Stimulated activated CD8-positive, alpha-beta memory T cell treated with anti-CD3 and anti-CD28 coated beads, Interleukin-7, amount 100 ng/mL, for 1 hour (primary cell): Measurements from ENCODE around the gene OSMR.

Source experiments
- DNase-seq, 2 donors: peaks; one replicate each; pipeline ENCODE4 v3.0.0-alpha.2; 2020; ENCODE audit warnings: low read depth in 2 of 2

The OSMR gene

DNA sequence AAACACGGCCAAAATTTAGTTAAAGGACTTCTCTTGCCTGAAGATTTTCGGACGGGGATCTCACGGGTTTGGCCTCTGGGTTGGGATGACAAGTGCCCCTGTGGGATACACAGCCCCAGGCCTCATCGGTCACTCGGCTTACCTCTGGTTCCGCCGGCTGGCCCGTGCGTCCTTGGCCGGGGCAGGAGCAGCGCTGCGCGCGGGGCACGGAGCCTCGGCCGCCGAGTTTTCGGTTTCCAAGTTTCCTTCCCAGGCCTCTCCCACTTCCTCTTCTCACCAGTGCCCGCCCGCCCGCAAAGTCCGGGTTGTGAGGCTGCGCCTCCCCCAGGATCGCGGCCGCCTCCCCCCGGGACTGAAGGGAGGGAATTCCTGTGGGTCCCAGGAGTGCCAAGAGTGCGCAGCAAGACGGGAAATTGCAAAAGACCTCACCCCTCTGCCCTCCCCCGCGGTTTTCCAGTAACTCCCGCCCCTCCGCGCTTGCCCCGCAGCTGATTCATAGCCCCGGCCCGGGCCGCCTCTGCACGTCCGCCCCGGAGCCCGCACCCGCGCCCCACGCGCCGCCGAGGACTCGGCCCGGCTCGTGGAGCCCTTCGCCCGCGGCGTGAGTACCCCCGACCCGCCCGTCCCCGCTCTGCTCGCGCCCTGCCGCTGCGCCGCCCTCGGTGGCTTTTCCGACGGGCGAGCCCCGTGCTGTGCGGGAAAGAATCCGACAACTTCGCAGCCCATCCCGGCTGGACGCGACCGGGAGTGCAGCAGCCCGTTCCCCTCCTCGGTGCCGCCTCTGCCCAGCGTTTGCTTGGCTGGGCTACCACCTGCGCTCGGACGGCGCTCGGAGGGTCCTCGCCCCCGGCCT lies at the start of gene OSMR:
OSMR (plus strand) TSS at position 487 of the 853 bp plus-strand sequence. CDS start 23,033 bp downstream, outside the sequence.
- no peak for DNase-seq

DNA sequence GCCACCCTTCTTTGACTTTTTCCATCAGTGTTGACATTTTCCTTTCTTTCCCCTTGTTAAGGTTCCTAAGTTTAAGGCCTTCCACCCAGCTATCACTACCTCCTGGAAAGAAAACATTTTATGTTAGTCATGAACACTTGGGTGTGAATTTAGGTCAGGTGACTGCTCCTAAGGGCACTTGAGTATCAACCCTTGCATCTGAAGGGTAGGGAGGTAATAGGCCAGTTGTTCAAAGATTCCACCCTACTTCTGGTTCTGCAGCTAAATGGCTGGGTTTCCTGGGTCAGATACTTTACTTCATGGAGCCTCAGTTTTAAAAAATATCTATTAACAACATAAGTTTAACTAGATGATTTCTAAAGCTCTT lies 49.1 kb upstream of the OSMR start:
- DNase-seq, result no peak

DNA sequence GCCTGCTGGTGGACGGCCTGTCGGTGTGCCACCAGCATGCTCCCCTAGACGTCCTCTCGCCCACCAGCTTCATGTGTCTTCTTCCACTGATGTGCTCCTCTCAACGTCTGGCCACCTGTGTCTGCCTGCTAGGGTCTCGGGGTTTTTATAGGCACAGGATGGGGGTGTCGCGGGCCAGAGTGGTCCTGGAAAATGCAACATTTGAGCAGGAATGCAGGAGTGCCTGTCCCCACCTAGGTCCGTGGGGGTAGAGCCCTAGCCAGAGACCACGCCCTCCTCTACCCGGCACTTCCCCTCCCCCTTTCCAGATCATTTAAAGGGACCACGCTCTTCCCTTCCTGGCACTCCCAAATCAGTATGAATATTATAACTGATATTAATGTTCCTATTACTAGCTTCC lies 48.0 kb upstream of the OSMR start:
- DNase-seq, result no peak

DNA sequence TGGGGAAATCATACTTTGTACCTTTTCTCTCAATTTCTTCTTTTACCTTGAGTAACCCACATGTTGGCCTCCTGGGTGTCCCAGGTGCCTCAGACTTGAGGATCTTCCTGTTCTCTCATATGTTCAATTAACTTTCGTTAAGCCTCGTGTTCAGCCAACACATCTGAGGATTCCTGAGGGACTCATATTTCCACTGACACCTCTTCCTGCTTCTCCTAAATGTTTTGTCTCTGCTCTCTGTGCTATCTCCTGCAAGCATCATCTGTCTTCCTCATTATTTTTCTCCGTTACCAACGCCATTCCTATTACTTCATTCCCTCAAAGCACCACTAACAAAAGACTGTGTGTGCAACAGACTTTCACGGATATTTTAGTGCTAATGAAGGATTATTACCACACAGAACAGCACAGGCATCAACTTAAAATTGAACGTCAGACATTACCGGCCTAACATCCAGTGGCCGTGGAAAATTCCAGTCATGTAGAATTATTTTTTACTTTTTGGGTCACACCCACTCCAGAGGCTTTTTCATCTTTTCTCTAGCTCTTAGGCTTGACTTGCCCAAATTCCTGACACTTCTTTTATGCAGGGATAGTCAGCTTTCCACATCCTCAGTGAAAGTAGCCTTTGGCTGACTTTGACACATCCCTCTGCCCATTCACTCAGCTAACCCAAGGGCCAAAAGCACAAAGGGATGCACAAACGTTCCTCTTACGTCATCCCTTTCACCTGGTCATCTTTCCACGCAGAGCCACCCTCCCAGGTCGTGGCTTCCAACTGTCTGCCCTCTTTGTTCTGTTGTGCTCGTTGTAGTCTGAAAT lies 46.0 kb upstream of the OSMR start:
- DNase-seq, result no peak

DNA sequence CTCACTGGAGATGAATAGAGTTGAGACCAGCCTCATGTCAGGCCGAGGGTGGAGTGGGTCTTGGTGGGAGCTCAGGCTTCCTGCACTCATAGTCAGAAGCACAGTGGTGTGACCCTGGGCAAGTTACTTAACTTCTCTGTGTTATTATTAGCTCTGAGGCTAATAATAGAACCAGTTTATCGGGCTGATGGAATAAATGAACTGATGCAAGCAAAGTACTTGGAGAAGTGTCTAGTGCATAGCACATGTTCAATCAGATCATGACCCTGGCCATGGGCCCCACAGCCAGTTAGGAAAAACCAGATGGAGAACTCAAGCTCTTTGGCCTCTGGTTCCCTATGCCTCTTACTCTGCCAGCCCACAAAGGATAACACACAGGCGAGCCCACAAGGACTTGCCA lies 45.3 kb upstream of the OSMR start:
- no peak for DNase-seq

DNA sequence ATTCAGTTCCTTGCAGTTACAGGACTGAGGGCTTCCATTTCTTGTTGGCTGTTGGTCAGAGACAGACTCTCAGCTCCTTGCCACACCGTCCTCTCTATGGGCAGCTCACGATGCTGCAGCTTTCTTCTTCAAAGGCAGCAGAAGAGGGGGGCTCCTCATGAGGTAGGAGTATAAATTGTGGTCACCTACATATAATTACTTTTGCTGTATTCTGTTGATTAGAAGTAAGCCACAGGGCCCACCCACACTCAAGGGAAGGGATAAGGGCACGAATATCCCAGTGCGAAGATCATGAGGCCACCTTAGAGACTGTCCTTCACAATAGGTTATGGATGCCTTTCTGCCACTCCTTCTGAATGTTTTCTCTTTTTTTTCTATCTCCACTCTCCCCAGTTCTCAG lies 43.7 kb upstream of the OSMR start:
- no peak for DNase-seq

DNA sequence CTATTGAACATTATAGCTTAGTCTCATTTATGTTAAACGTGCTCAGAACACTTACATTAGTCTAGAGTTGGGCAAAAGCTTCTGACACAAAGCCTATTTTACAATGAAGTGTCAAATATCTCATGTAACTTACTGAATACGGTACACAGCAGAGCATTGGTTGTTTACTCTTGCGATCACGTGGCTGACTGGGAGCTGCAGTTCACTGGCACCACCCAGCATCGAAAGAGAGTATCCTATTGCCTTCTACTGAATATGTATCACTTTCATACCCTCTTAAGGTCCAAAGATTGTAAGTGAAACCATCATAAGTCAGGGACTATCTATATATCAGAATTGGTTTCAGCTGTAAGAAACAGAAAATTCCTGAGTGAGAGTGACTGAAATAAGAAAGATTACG lies 42.6 kb upstream of the OSMR start:
- no peak for DNase-seq

DNA sequence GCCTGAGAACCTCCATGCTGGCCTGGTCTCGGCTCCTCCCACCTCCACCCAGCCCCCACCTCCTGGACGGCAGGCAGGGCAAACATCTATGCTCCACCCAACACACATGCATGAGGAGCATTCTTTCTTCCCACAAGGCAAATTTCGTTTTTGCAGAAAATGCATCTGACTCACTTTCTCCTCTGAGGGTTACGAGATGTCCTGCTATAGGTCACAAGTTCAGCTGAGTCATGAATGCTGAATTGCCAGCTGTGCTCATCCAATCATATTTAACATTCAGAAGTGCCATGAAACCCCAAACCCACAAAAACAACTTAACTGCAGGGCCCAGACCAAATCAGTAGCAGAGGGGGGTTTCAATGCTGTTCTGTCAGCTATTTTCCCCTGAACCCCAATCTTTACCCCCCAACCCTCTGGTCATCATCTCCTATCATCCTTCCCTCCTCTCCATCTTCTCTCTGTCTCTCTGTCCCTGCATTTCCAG lies 39.0 kb upstream of the OSMR start:
- no peak for DNase-seq

DNA sequence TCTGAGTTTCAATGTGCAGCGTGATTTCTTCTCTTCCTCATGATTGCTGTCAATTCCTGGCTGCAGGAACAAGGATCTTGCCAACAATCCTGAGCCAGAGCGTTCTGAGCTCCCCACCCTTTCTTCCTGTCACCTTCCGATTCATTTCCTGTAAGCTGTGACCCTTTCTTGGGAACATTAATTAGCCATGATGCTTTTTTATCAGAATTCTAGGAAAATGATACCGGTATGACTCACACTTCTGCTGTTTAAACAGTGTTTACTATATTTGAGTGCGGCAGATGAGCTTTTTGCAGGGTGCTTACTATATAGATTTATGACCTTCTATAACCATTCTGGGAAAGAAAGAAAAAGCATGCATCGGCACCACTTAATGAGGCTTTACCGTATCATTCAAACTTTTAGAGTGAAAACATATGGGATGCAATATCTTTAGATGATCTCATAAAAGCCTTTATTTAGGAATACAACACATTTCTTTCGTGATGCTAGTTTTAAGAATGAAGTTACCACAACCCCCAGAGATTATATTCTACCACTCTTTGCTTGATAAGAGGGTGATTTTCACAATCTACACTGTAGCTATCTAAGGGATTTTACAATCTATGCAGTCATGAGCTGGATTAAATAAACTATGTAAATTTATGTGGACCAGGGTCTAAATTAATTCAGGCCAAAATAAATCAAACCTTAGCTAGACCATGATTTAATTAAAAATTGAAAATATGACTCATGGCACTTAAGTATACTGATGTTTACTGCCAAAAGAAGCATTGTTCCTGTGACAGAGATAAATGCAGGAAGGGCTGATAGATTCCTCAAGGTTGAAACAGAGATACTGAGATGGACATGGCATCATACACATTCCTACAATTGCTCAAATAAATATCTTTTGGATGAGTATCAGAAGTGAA lies 38.0 kb upstream of the OSMR start:
- DNase-seq, result no peak

DNA sequence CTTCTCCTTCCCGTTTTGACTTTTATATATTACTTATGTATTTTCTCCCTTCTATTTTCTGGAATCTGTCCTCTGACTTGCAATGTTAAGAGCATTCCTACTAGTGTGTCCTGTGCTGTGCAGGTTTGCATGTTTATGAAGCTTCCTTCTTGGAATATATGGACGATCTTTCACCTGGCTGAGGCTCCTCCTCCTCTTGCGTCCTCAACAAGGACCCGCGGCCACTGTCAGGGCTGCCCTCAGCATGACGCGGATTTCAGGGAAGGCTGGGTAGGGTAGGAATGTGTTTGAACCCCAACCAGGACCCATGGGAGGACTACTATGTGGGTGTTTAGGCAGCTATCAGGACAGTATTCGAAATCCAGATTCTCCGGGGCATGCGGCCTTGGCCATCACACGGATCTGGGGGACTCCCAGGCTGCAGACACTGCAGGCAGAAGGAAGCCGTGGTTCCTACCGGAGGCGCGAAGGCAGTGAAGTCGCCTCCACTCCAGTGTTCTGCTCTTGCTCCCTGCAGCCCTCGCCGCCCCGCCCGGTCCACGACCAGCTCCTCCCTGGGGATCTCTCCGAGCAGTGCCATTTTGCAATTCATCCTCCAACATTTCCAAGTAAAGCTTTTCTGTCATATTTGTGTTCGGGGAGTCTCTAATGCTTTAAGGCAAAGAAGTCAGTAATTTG lies 37.0 kb upstream of the OSMR start:
- DNase-seq, result no peak

DNA sequence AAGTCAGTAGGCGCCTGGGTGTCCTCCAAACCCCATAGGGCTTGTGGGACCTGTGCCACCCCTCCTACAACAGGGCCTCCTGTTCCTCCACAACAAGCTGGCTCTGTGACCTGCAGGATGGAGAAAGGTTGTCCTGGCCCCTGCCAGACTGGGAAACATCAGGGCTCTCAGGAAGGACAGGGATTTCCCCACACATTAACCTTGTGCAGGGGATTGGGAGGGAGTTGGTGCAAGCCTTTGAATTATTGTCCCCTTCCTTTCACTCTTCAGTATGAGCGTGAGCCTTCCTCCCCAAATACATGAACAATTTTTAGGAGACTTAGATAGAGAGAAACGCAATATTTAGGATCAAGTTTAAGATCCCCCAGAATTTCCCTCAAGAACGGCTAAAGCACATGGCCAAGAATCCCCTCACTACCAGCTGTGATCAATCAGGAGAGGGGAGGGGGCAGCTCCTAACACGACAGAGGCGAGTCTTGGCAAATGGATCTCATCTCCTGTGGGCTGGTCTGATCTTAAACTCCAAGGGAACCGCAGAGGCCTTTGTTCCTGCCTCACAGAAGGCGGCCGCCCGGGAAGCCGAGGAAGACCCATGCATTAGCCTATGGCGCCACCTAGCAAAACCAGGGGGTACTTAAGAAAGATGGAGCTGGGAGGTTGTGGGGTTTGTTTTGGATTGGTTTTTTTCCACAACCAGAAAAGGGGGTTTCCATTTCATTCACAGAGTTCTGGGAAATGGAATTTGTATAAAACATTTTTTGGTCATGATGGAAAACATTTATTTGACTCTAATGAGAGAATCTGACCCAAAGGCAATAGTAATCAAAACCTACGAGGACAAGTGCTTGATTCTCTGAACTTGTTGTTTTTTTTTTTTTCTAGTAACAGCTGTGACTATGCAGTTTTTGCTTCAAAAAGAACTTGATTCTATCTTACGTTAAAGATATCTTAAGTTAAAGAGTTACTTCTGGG lies 36.1 kb upstream of the OSMR start:
- peak in 1 of 2 donors; percentile 0 for DNase-seq

DNA sequence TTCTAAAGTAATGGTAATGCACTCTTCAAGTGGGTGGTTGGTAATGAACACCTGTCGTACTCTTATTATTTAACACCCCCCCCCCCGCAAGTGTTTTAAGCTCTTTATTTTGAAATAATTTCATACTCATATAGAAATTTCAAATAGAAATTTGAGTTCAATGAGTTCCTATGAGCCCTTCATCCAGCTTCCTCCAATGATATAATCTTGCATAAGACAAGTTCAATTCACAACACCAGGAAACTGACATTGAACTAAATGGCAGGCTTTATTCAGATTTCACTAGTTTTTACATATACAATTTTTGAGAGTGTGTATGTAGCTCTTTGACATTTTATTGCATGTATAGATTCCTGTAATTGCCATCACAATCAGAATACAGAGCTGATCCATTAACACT lies 30.9 kb upstream of the OSMR start:
- no peak for DNase-seq

DNA sequence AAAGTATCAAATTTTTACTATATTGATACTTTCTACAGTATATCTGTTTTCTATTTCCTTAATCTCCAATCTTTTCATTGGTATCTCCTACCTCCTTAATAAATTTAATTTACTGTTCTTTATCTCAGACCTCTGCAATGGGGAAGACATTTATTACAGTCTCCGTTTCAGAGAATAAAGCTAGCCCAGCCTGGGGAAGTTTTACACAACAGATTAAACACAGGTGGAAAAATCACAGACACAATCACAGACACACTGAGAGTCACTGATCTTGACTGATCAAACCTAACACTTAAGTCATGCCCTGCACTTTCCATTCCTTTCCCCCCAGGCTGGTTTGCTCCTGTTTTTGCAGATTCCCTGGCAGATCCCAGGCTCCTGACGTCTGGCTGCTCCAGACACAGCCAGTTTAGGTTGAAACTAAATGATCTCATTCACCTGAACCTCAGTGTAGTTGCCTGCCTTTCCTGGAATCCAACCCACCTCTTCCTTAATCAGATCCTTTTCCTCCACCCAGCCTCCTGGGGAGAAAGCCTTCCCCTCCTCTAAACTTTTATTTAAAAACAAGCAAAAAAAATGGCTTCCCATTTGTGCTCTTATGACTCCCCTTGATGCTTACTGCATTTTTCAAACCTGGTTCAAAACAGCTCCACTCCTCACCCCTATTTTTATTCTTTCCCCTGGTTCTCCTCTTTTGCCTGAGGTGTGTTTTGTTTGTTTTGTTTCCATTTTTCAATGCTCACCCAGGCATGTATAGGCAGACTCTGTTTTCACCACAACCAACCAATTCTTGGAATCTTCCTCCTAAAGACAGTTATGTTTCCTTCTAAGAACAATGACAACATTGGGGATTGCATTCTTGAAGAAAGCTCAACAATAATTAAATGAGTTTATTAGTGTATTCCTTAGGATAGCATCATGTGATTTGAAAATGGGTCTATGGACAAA lies 29.5 kb upstream of the OSMR start:
- no peak for DNase-seq

DNA sequence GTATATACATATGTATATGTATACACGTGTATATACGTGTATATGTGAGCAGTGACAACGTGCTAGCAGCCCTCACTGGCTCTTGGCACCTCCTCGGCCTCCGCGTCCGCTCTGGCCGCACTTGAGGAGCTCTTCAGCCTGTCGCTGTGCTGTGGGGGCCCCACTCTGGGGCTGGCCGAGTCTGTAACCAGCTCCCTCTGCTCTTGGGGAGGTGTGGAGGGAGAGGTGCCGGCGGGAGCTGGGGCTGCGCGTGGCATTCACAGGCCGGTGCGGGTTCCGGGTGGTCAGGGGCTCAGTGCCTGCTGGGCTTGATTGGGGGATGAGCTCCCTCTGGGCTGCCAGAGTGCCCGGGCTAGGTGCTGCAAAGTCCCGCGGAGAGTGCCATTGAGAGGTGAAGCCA lies 24.1 kb upstream of the OSMR start:
- no peak for DNase-seq

DNA sequence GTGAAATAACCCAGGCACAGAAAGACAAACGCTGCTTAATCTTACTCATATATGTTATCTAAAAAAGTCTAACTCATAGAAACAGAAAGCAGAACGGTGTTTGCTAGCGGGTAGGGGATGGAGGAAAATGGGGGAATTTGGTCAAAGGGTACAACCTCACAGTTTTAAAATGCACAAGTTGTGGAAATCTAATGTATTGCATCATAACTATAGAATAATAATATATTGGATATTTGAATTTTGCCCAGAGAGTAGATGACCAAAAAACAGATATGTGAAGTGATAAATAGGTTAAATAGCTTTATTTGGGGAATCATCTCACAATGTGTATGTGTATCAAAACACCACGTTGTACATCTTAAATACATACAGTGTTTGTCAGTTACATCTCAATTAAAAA lies 22.3 kb upstream of the OSMR start:
- DNase-seq, result no peak

DNA sequence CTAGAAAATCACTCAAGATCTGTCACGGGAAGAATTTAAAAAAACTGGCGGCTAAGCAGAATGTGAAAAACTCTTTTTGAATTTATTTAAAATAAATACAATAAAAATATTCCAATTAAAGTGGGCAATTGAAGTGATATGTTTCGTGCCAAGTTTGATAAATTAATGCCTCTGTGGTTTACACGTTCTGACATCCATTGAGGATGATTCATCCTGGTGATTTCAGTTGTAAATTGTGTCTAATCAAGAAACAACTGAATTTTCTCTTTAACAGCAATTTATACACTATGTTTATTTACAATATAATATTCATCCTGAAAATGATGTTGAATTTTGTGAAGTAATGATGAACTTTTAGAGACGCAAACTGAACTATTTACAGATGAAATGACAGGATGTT lies 21.0 kb upstream of the OSMR start:
- no peak for DNase-seq

DNA sequence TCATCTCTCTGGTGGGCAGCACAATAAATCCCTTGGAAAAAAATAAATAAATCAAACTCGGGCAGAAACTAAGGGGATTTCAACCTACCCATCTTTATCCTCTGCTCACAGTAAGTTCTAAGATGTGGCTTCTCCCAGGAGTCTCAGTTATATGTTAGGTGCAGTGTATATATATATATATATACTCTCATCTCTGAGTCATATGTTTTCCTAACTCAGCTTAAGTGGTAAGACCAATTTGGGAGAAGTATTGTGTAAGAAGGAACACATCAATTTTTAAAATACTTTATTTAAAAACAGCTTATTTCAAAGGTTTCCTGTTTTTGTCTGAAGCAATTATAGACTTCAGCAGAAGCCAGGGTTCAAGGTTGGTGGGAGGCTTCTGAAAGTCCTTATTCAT lies 20.3 kb upstream of the OSMR start:
- no peak for DNase-seq

DNA sequence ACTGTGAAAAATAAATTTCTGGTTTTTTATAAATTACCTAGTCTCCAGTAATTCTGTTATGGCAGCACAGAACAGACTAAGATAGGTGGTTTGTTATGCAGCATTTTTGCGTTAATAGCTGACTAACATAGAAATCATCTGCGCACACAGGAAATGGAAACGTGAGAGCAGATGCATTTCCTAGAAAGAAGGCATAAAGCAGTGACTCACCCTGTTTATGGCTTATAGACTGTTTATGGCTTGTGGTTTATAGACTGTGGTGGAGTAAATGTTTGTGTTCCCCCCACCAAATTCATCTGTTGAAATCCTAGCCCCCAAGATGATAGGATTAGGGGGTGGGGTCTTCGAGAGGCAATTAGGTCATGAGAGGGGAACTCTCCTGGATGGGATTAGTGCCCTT lies 18.3 kb upstream of the OSMR start:
- no peak for DNase-seq

DNA sequence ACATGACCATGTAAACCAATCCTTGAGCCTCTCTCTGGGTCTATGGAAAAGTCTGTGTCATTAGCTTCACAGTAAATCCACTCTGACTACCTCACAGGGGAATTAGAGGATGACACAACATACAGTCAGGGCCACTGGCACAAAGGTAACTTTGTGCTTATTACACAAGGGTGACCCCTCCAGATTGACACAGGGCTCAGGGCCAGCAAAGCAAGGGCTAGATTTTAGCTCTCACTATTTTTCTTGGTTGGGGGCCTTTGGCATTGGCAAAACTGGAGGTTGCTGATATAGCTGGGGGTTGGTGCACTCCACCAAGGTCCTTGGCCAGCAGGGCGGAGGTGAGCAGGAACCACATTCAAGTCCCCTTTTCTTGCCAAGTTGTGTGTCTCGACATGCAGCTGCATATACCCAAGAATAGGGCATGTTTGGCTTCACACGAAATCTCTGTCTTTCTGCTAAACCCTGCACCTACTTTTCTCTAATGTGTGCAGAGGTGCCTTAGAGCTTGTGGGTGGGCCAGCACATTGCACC lies 15.2 kb upstream of the OSMR start:
- no peak for DNase-seq
